ENCODE results near the gene HOXA2. TPM values are rescaled to one million over a fixed set of nuclear protein-coding genes. Genes with fewer than 3 reads are reported as not detected.

The HOXA2 gene
- total RNA-seq, 4 donors from 2014 or later, result 4.7 to 24.8 (median 8.9) TPM

DNA sequence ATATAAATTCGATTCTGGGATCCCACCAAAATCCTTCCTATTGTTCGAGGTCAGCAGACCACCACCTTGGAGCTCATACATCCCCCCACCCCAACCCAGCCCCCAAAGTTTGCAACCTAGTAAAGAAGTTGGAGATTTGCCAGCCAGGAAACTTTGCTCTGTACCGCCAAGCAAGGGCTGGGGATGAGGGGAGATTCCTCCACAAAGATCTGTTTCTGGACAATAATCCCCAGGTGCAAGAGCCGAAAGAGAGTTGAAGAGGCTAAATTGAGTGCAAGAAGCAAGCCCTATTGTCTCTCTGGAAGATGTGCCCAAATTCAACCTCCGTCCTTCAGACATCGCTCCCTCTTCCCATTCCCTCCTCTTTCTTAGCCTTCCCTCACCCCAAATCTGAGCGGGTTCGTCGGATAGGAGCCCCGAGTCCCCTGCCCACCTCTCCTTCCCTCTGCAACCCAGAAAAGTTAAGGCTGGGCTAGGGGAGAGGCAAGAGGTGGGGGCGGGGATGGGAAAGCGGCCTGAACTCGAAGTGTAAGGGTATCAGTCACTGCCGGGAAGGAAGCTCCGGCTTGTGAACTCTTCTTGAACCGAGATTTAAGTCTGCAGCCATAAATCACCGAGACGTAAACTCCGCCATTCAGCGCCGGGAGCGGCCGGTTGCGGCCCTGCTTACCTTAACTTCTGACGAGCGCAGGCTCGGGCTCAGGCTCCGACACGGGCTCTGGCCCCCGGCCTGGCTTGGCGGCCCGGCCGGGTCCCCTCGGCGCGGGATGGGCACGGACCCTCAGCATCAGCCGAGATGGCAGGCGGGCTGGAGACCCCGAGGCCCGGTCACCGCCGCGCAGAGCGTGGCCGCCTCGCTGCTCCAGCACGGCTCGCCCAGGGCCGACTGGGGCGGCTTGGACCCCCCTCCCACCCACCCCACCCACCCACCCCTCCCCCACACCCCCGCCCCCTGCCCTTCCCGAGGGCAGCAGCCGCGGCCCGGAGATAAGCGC is 10.8 kb upstream of the HOXA2 start:
- Histone ChIP-seq H3K9me3 (no peaks in the 10 kb centered on the region), H3K36me3 (no peaks in the 10 kb centered on the region), H3K27ac (peak overlapping the region; percentile 73 to 95 (median 84)), H3K4me3 (peak overlapping the region; percentile 29 to 70 (median 46)), H3K27me3 (no peaks in the 10 kb centered on the region), H3K4me1 (peaks cover 0 to 70% (median 0%) of the 10 kb centered on the region in 4 donors)
- peak in 1 of 2 donors; percentile 40 for TF ChIP-seq POLR2A (IDR thresholded peaks at IDR 0.05)
- TF ChIP-seq, protein P1, sequence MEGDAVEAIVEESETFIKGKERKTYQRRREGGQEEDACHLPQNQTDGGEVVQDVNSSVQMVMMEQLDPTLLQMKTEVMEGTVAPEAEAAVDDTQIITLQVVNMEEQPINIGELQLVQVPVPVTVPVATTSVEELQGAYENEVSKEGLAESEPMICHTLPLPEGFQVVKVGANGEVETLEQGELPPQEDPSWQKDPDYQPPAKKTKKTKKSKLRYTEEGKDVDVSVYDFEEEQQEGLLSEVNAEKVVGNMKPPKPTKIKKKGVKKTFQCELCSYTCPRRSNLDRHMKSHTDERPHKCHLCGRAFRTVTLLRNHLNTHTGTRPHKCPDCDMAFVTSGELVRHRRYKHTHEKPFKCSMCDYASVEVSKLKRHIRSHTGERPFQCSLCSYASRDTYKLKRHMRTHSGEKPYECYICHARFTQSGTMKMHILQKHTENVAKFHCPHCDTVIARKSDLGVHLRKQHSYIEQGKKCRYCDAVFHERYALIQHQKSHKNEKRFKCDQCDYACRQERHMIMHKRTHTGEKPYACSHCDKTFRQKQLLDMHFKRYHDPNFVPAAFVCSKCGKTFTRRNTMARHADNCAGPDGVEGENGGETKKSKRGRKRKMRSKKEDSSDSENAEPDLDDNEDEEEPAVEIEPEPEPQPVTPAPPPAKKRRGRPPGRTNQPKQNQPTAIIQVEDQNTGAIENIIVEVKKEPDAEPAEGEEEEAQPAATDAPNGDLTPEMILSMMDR (IDR thresholded peaks at IDR 0.05), result no peak
- peak in 2 of 3 donors; percentile 78 to 82 for DNase-seq

GRCh38 chr7:27112361-27112760 is 9.9 kb upstream of the HOXA2 start:
- H3K4me1 ChIP-seq, result peaks cover 0 to 61% (median 0%) of the 10 kb centered on the region in 4 donors
- peak overlapping the region in 3 of 4 donors; percentile 73 to 93 (median 75) for H3K27ac ChIP-seq
- peak overlapping the region in 1 of 4 donors; percentile 64 for H3K4me3 ChIP-seq
- no peaks in the 10 kb centered on the region for H3K27me3 ChIP-seq
- TF ChIP-seq, protein P1 (IDR thresholded peaks at IDR 0.05), result no peak
- no peak for TF ChIP-seq POLR2A (IDR thresholded peaks at IDR 0.05)
- no peaks in the 10 kb centered on the region for H3K9me3 ChIP-seq
- no peaks in the 10 kb centered on the region for H3K36me3 ChIP-seq
- DNase-seq, result no peak

DNA sequence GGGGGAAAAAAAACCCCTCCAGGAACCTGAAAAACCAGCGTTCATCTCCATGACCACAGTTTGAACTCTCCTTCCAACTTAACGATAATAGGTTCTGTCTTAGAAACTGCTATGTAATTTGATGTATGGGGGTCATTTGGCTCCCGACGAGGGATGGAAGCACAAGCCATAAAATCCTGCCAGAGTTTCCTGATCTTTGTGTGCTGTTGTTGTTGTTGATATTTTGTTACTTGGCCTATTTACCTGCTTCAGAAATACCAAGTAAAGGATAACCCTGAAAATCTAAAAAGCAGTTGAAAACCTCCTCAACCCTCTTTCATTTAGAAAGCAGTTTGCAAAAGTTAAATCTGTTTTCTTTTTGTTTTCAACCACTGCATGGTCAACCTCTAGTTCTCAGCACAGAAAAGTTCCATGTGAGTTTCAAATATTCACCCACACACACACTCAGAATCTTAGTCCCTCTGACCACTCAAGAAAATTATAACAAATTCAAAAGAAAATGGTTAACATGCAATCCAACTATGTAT is 9.3 kb upstream of the HOXA2 start:
- no peaks in the 10 kb centered on the region for H3K9me3 ChIP-seq
- peaks cover 0 to 57% (median 0%) of the 10 kb centered on the region in 4 donors for H3K4me1 ChIP-seq
- H3K27ac ChIP-seq, result peak overlapping the region; percentile 46 to 93 (median 74)
- no peak for DNase-seq
- H3K4me3 ChIP-seq, result no peak overlapping the region
- H3K36me3 ChIP-seq, result no peaks in the 10 kb centered on the region
- TF ChIP-seq, protein P1 (IDR thresholded peaks at IDR 0.05), result no peak
- no peak for TF ChIP-seq POLR2A (IDR thresholded peaks at IDR 0.05)
- no peaks in the 10 kb centered on the region for H3K27me3 ChIP-seq

- peaks cover 0 to 51% (median 0%) of the 10 kb centered on the region in 4 donors for H3K4me1 ChIP-seq
- DNase-seq, result peak in 1 of 3 donors; percentile 41
- H3K4me3 ChIP-seq, result peak overlapping the region in 1 of 4 donors; percentile 24
- H3K27me3 ChIP-seq, result no peaks in the 10 kb centered on the region
- H3K36me3 ChIP-seq, result no peaks in the 10 kb centered on the region
- TF ChIP-seq, protein P1 (IDR thresholded peaks at IDR 0.05), result no peak
- peak overlapping the region; percentile 46 to 93 (median 74) for H3K27ac ChIP-seq
- no peaks in the 10 kb centered on the region for H3K9me3 ChIP-seq
Observed at GRCh38 chr7:27111042-27111750, 8.7 kb upstream of the HOXA2 start.

Measured in Peyer's patch (tissue), 4 donors.